ENCODE measurements around the gene TBL1XR1. TPM values are rescaled to one million over a fixed set of nuclear protein-coding genes. Genes with fewer than 3 reads are reported as not detected.

The TBL1XR1 gene
- total and polyA plus RNA-seq, 2 of the 13 experiments (the other 11 are each of a cell fraction or from before 2014, with no cell fraction given), result 57.7 to 62.5 TPM

DNA sequence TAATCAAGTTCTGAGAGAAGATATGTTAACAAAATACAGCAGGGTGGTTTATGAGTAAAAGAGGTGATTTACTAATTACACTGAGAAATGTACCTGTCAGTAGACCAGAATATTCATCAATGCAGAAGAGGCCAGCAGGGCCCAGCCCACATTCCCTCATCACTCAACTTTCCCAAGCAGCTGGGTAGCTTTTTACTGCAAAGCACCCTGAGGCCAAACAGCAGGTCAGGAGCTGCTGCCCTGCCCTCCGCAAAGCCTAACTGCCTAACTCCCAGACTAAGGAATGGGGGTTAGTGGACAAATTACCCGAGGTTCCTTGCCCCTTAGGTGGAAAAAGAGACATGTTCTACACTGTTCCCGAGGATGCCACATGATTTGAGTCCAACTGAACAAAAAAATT, 108.2 kb downstream of the TBL1XR1 start:
- H3K27ac ChIP-seq (ENCODE audit: extremely low read length, insufficient read depth, low read length), result no peak overlapping the region
- in situ Hi-C loops (cut with HindIII; ENCODE audit: extremely low pct_ligation_motif_present, low pct_unique_long_range_greater_than_20kb), result no loop called here
- DNase-seq (ENCODE audit: low spot score), result no peak
- FAIRE-seq, result no peak
- peaks cover 20% of the 10 kb centered on the region for H4K20me1 ChIP-seq (ENCODE audit: insufficient read depth, low read length)
- H3K79me2 ChIP-seq (ENCODE audit: insufficient read depth, low read length), result peaks cover 97% of the 10 kb centered on the region
- no peaks in the 10 kb centered on the region for H3K27me3 ChIP-seq (ENCODE audit: control insufficient read depth in 1 of 2, insufficient read depth in 2 of 2, low read length in 2 of 2)
- no peak overlapping the region for H3K4me3 ChIP-seq (replicated peaks in 1 of 3; ENCODE audit: insufficient read depth in 1 of 3, low read depth in 2 of 3, low read length in 3 of 3)
- no peak overlapping the region for H3K9ac ChIP-seq (ENCODE audit: insufficient read depth, low read depth, low read length)
- CTCF ChIA-PET (ENCODE audit: low intra/inter-chr PET ratio, low total read pairs), result no interaction called here
- H3K4me2 ChIP-seq (ENCODE audit: low read depth, low read length), result no peak overlapping the region
- WGBS (ENCODE audit: low lambda C conversion rate), result 97% methylated on average over 2 of the region's 3 CpGs
- intact Hi-C loops (cut with micrococcal nuclease; ENCODE audit: unreplicated experiment), result no loop called here
- H3K4me1 ChIP-seq (ENCODE audit: insufficient read depth, low read length), result no peaks in the 10 kb centered on the region
- no peak for ATAC-seq
- POLR2A ChIA-PET, result no interaction called here
- H3K36me3 ChIP-seq (replicated peaks in 1 of 2; ENCODE audit: control insufficient read depth in 1 of 2, insufficient read depth in 2 of 2, low read length in 2 of 2), result no peaks in the 10 kb centered on the region; a peak in 3 of 5 replicates
- H3K9me3 ChIP-seq (ENCODE audit: low read length), result peaks cover 17% of the 10 kb centered on the region; the same call in 1 of the 2 replicates
- no TSS peak for BruUV-seq (replicated peaks)
- H2AFZ ChIP-seq (ENCODE audit: low read length), result no peak overlapping the region
- TF ChIP-seq, protein P1, sequence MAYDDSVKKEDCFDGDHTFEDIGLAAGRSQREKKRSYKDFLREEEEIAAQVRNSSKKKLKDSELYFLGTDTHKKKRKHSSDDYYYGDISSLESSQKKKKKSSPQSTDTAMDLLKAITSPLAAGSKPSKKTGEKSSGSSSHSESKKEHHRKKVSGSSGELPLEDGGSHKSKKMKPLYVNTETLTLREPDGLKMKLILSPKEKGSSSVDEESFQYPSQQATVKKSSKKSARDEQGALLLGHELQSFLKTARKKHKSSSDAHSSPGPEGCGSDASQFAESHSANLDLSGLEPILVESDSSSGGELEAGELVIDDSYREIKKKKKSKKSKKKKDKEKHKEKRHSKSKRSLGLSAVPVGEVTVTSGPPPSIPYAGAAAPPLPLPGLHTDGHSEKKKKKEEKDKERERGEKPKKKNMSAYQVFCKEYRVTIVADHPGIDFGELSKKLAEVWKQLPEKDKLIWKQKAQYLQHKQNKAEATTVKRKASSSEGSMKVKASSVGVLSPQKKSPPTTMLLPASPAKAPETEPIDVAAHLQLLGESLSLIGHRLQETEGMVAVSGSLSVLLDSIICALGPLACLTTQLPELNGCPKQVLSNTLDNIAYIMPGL (CRISPR knock-in tag; IDR thresholded peaks at IDR 0.05; ENCODE audit: borderline replicate concordance in 1 of 2, low read depth in 1 of 2), result no peak
- TF ChIP-seq, protein P2, sequence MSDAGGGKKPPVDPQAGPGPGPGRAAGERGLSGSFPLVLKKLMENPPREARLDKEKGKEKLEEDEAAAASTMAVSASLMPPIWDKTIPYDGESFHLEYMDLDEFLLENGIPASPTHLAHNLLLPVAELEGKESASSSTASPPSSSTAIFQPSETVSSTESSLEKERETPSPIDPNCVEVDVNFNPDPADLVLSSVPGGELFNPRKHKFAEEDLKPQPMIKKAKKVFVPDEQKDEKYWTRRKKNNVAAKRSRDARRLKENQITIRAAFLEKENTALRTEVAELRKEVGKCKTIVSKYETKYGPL (CRISPR knock-in tag; IDR thresholded peaks at IDR 0.05), result no peak
- TF ChIP-seq MAF1 (CRISPR knock-in tag; IDR thresholded peaks at IDR 0.05; ENCODE audit: borderline replicate concordance) (no peak), HES4 (CRISPR knock-in tag; IDR thresholded peaks at IDR 0.05; ENCODE audit: borderline replicate concordance) (no peak), ZSCAN12 (CRISPR knock-in tag; IDR thresholded peaks at IDR 0.05) (no peak), FOXK1 (CRISPR knock-in tag; IDR thresholded peaks at IDR 0.05; ENCODE audit: borderline replicate concordance, low read depth) (no peak), HIVEP1 (CRISPR knock-in tag; IDR thresholded peaks at IDR 0.05) (no peak), JUN (CRISPR knock-in tag; IDR thresholded peaks at IDR 0.05) (no peak), RBM22 (optimal IDR thresholded peaks at IDR 0.05; ENCODE audit: low read length) (no peak), BRCA1 (CRISPR knock-in tag; IDR thresholded peaks at IDR 0.05) (no peak)
- TF ChIP-seq, protein P3, sequence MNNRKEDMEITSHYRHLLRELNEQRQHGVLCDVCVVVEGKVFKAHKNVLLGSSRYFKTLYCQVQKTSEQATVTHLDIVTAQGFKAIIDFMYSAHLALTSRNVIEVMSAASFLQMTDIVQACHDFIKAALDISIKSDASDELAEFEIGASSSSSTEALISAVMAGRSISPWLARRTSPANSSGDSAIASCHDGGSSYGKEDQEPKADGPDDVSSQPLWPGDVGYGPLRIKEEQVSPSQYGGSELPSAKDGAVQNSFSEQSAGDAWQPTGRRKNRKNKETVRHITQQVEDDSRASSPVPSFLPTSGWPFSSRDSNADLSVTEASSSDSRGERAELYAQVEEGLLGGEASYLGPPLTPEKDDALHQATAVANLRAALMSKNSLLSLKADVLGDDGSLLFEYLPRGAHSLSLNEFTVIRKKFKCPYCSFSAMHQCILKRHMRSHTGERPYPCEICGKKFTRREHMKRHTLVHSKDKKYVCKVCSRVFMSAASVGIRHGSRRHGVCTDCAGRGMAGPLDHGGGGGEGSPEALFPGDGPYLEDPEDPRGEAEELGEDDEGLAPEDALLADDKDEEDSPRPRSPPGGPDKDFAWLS (CRISPR knock-in tag; IDR thresholded peaks at IDR 0.05; ENCODE audit: borderline replicate concordance), result no peak
- TF ChIP-seq, protein P4, sequence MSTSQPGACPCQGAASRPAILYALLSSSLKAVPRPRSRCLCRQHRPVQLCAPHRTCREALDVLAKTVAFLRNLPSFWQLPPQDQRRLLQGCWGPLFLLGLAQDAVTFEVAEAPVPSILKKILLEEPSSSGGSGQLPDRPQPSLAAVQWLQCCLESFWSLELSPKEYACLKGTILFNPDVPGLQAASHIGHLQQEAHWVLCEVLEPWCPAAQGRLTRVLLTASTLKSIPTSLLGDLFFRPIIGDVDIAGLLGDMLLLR (CRISPR knock-in tag; IDR thresholded peaks at IDR 0.05), result no peak
- TF ChIP-seq, protein P5, sequence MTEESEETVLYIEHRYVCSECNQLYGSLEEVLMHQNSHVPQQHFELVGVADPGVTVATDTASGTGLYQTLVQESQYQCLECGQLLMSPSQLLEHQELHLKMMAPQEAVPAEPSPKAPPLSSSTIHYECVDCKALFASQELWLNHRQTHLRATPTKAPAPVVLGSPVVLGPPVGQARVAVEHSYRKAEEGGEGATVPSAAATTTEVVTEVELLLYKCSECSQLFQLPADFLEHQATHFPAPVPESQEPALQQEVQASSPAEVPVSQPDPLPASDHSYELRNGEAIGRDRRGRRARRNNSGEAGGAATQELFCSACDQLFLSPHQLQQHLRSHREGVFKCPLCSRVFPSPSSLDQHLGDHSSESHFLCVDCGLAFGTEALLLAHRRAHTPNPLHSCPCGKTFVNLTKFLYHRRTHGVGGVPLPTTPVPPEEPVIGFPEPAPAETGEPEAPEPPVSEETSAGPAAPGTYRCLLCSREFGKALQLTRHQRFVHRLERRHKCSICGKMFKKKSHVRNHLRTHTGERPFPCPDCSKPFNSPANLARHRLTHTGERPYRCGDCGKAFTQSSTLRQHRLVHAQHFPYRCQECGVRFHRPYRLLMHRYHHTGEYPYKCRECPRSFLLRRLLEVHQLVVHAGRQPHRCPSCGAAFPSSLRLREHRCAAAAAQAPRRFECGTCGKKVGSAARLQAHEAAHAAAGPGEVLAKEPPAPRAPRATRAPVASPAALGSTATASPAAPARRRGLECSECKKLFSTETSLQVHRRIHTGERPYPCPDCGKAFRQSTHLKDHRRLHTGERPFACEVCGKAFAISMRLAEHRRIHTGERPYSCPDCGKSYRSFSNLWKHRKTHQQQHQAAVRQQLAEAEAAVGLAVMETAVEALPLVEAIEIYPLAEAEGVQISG (CRISPR knock-in tag; IDR thresholded peaks at IDR 0.05), result no peak
